Smooth muscle cell (in vitro differentiated cells): ENCODE data around the gene PRR9. TPM values are rescaled to one million over a fixed set of nuclear protein-coding genes. Genes with fewer than 3 reads are reported as not detected.
"Not testable (repeated sequence)": the region's sequence is repeated elsewhere in the genome, so short reads cannot be mapped to it uniquely, and the experiment has no call there.

Source experiments
- DNase-seq: peaks from one replicate; lab custom pipeline; 2025; ENCODE audit not compliant: unreplicated experiment; lab: John Stamatoyannopoulos, UW
- H2AFZ ChIP-seq: fragments of 200-600 bp; sonication (generic); 2 replicates; pipeline ENCODE4 v1.6.0; 2016; ENCODE audit warnings: antibody characterized with exemption, low read depth, mild to moderate bottlenecking
- H3F3A ChIP-seq: fragments of 200-600 bp; sonication (generic); 2 replicates; pipeline ENCODE4 v1.6.0; 2017; ENCODE audit warnings: antibody characterized with exemption, low read depth
- H3K27ac ChIP-seq: fragments of 200-600 bp; sonication (generic); 2 replicates; pipeline ENCODE4 v1.5.1; 2016; ENCODE audit warnings: low read depth, mild to moderate bottlenecking
- H3K27me3 ChIP-seq: fragments of 200-600 bp; sonication (generic); 2 replicates; pipeline ENCODE4 v1.6.1; 2016; ENCODE audit warnings: low read depth, mild to moderate bottlenecking
- H3K36me3 ChIP-seq: fragments of 200-600 bp; sonication (generic); 2 replicates; pipeline ENCODE4 v1.5.1; 2016; ENCODE audit warnings: low read depth
- H3K4me1 ChIP-seq: fragments of 200-600 bp; sonication (generic); 2 replicates; pipeline ENCODE4 v1.5.1; 2016; ENCODE audit warnings: low read depth
- H3K4me2 ChIP-seq: fragments of 200-600 bp; sonication (generic); 2 replicates; pipeline ENCODE4 v1.6.0; 2016; ENCODE audit warnings: mild to moderate bottlenecking
- H3K4me3 ChIP-seq: fragments of 200-600 bp; sonication (generic); 2 replicates; pipeline ENCODE4 v1.5.1; 2016; ENCODE audit warnings: mild to moderate bottlenecking
- H3K79me2 ChIP-seq: fragments of 200-600 bp; sonication (generic); 2 replicates; pipeline ENCODE4 v1.6.0; 2016; ENCODE audit warnings: low read depth, mild to moderate bottlenecking
- H3K9ac ChIP-seq: fragments of 200-600 bp; sonication (generic); 2 replicates; pipeline ENCODE4 v1.6.0; 2016; ENCODE audit warnings: low read depth
- H3K9me3 ChIP-seq: fragments of 200-600 bp; sonication (generic); replicated peaks from 2 replicates; pipeline ENCODE4 v1.5.1; 2016; ENCODE audit warnings: low read depth
- H4K20me1 ChIP-seq: fragments of 200-600 bp; sonication (generic); 2 replicates; pipeline ENCODE4 v1.6.0; 2016; ENCODE audit warnings: low read depth
- CTCF ChIP-seq: fragments of 200-600 bp; sonication (generic); IDR thresholded peaks from 2 replicates; pipeline ENCODE4 v1.5.1; 2017; ENCODE audit warnings: borderline replicate concordance, mild to moderate bottlenecking, antibody characterized with exemption; ENCODE audit not compliant: insufficient read depth, poor library complexity, severe bottlenecking
- WGBS: methylation state at CpG from one replicate; pipeline ENCODE4 v1.1.7; 2016; ENCODE audit warnings: low lambda C conversion rate; 5-methylcytosine and 5-hydroxymethylcytosine counted together
- polyA plus RNA-seq: library from polyadenylated mRNA; unstranded; fragments of >200 nt; fragmentation: Nextera tagmentation; extraction: Ambion mirVana; gene quantifications from 2 replicates; pipeline ENCODE4 v1.2.1, GENCODE V29; 2016
- total RNA-seq: library from RNA; depleted of rRNA; stranded (reverse); fragments of >200 nt; gene quantifications from 2 replicates; pipeline ENCODE4 v1.2.3, GENCODE V29; 2014

The PRR9 gene
- total and polyA plus RNA-seq, 2 experiments from 2014 or later = 3.0 to 9.0 TPM

GRCh38 chr1:153180556-153180955, 36.8 kb upstream of the PRR9 start:
- Histone ChIP-seq H4K20me1 (no peaks in the 10 kb centered on the region), H3K9me3 (no peaks in the 10 kb centered on the region), H3F3A (no peaks in the 10 kb centered on the region), H3K36me3 (no peaks in the 10 kb centered on the region), H3K79me2 (no peaks in the 10 kb centered on the region), H3K9ac (no peak overlapping the region), H3K27ac (no peak overlapping the region), H3K4me2 (no peak overlapping the region), H3K27me3 (no peaks in the 10 kb centered on the region), H3K4me1 (no peaks in the 10 kb centered on the region), H2AFZ (no peak overlapping the region), H3K4me3 (no peak overlapping the region)
- WGBS = 77% methylated on average over 4 of the region's 4 CpGs
- no peak for TF ChIP-seq CTCF
- DNase-seq = no peak

GRCh38 chr1:153188301-153188700, 29.1 kb upstream of the PRR9 start:
- H2AFZ ChIP-seq, H3K36me3 ChIP-seq, DNase-seq, H3K4me1 ChIP-seq, H3K9me3 ChIP-seq, H3K27me3 ChIP-seq, H3K79me2 ChIP-seq, H4K20me1 ChIP-seq, H3K4me2 ChIP-seq, H3F3A ChIP-seq, H3K9ac ChIP-seq, H3K4me3 ChIP-seq, H3K27ac ChIP-seq: not testable (repeated sequence)
- WGBS = 69% methylated on average over 4 of the region's 4 CpGs

- H2AFZ ChIP-seq = no peak overlapping the region
- DNase-seq = no peak
- H4K20me1 ChIP-seq = no peaks in the 10 kb centered on the region
- no peaks in the 10 kb centered on the region for H3K27me3 ChIP-seq
- TF ChIP-seq CTCF = peak; percentile 13
- no peaks in the 10 kb centered on the region for H3K36me3 ChIP-seq
- H3K4me3 ChIP-seq = no peak overlapping the region
- H3K27ac ChIP-seq = no peak overlapping the region
- H3K4me1 ChIP-seq = no peaks in the 10 kb centered on the region
- no peak overlapping the region for H3K9ac ChIP-seq
- no peaks in the 10 kb centered on the region for H3K79me2 ChIP-seq
- no peaks in the 10 kb centered on the region for H3K9me3 ChIP-seq
- H3K4me2 ChIP-seq = no peak overlapping the region
- no peaks in the 10 kb centered on the region for H3F3A ChIP-seq
- 32% methylated on average over 3 of the region's 3 CpGs for WGBS
These were observed 27.0 kb upstream of the PRR9 start for GRCh38 chr1:153190373-153190772.

GRCh38 chr1:153192697-153193096, 24.7 kb upstream of the PRR9 start:
- no peaks in the 10 kb centered on the region for H3K27me3 ChIP-seq
- TF ChIP-seq CTCF = peak; percentile 18
- no peak overlapping the region for H2AFZ ChIP-seq
- no peak for DNase-seq
- H3K4me3 ChIP-seq = no peak overlapping the region
- no peaks in the 10 kb centered on the region for H3K36me3 ChIP-seq
- H3K4me2 ChIP-seq = no peak overlapping the region
- H3K9ac ChIP-seq = no peak overlapping the region
- H4K20me1 ChIP-seq = no peaks in the 10 kb centered on the region
- 47% methylated on average over 3 of the region's 3 CpGs for WGBS
- no peaks in the 10 kb centered on the region for H3K9me3 ChIP-seq
- H3K4me1 ChIP-seq = no peaks in the 10 kb centered on the region
- H3K27ac ChIP-seq = no peak overlapping the region
- H3F3A ChIP-seq = no peaks in the 10 kb centered on the region
- no peaks in the 10 kb centered on the region for H3K79me2 ChIP-seq
